ENCODE results near the gene MED25.

Gene MED25

GRCh38 chr19:49858088-49858985 lies 40.2 kb downstream of the MED25 start:
- DNase-seq (ENCODE audit: low read depth in 2 of 2) = no peak

GRCh38 chr19:49859682-49860335 lies 41.7 kb downstream of the MED25 start:
- DNase-seq (ENCODE audit: low read depth in 2 of 2) = no peak

DNA sequence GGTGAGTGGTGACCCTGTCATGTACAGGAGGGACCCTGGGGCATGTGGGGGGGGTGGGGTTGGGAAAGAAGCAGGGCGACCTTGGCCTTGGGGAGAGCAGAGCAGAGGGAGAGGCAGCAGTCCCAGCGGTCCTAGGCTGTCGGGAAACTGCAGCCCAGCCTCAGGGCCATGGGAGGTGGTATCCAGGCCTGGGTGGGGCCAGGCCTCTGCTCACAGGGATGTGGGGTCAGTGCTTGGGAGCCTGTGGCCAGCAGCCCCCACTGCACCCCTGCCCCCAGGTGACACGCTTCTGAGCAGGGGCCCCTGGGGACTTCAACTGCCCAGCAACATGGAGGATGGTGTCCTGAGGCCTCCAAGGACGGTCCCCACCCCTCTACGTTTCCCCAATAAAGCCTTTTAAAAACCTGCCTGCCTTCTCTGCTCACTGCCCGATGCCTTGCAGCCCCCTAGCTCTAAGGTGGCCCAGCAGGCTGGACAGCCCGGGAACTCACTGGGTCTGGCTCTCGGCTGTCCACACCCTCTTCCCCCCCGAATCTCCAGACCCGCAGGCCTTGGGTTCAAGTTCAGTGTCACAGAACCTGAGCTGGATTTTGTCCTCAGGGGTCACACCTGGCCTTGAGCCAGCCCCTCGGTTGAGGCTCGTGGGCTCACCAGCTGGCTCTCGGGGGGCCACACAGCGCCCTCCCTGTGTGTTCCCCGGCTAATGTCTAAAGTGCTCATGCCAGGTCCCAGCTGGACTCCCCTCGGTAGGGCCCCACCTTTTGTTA lies 42.4 kb downstream of the MED25 start:
- no peak for DNase-seq (ENCODE audit: low read depth in 2 of 2)

- DNase-seq (ENCODE audit: low read depth in 2 of 2) = no peak
These were observed 43.0 kb downstream of the MED25 start for GRCh38 chr19:49861107-49861506.

GRCh38 chr19:49861541-49862378 lies 43.7 kb downstream of the MED25 start:
- DNase-seq (ENCODE audit: low read depth in 2 of 2) = no peak

DNA sequence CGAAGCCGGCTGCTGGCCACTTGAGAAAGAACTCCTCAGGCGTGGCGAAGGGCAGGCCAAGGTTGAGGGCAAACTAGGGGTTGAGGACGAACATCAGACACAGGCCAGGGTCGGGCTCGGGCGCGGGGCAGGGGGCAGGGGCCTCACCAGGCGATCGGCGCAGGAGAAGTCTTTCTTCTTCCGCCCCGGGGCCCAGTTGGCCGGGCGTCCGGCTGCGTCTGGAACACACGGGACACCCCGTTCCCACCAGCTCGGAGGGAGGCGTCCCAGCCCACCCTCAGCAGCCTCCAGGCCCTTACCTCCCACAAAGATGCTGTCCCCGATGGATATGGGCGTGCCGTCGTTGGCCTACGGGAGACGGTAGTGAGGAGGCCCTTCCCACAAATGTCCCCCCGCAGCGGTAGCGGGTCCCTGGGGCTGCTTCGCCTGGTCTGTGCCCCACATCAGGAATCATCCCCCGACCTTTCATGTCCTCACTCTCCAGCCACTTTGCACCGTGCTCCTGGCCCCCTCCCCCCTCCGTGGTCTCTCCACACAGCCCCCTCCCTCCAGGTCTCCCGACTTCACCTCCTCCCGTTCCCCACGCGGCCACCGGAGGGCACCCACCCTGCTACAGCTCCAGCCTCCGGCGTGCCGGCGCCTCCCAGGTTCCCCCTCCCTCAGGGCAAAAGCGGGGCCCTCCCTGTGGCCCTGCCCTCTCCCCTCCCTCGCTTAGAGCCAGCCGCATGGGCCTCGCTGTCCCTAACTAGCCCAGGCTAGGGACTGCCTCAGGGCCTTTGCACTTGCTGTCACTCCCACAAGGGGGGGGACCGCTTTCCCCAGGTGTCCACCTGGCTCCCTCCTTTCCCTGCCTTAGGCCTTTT lies 44.5 kb downstream of the MED25 start:
- DNase-seq (ENCODE audit: low read depth in 2 of 2) = no peak

DNA sequence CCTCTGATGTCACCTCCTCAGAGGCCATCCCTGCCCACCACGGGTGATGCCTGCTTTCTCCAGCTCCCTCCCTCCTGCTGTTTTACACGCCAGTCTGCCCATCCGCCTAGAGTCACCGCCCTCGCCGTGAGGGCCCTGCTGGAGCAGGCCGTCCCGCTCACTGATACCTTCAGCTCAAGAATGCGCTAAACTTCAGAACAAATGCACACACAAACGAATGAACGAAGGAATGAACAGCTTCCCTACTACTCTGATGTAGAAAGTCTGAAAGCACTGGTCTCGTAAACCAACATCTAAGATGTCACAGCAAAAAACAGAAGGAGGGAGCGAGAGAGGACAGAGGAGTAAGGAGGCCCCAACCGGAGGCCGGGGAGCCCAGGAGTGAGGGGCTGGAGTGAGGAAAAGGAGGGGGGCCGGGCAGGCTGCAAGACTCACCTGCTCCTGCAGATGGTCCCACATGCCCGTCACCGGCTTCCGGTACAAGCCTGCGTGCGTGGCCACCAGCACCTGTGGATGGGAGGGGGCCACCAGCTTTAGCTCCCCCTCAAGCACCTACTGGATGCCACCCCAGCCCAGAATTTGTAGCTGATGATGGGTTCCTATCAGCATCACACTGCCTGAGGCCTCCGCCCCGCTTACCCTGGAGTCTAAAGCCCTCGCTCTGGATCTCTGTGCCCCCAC lies 45.3 kb downstream of the MED25 start:
- DNase-seq (ENCODE audit: low read depth in 2 of 2) = no peak

- DNase-seq (ENCODE audit: low read depth in 2 of 2) = no peak
These were observed 45.8 kb downstream of the MED25 start for GRCh38 chr19:49863935-49864320.

- DNase-seq (ENCODE audit: low read depth in 2 of 2) = no peak
These were observed 46.8 kb downstream of the MED25 start for GRCh38 chr19:49864890-49865289.

DNA sequence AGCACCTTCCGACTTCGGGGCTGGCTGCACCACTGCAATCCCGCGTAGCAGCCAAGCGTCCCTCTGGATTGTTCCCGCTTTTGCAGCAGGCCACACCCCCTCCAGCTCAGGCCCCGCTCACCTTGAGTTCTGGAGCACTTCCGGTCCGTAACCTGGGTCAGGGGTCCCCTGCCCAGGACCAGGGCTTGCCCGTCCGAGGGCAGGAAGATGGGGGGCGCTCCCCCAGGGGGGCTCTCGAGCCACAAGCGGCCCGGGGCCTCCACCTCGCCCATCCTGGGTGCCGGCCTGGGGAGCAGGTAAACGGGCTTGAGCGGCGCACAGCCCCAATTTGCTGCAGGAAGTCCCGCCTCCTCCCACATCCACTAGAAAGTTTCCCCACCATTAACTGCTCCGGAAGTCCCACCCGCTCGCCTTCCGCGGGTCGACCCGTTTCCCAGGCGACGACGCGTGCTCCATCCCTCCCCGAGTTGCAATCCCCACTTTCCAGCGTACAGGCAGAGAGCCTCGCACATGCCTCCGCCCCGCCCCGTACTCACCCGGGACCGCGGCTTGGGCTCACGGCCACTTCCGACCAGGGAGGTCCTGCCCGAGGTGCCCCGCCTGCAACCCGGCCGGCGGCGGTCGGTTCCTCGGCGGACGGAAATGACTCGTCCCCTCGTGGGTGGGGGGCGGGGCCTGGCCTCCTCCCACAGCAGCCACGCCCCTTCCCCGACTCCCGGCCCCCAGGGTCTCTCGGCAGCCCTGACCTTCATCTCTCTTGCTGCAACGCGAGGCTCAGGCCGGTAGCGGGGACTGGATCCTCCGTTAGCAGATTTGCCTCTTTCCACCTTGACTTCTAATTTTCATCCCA lies 49.1 kb downstream of the MED25 start, which contains the start of gene PNKP:
Gene PNKP, minus strand, starts transcription at position 644 of the 850 bp plus-strand sequence. Its CDS starts 372 bp downstream, at position 272.
- DNase-seq (ENCODE audit: low read depth in 2 of 2) = peak; percentile 87 to 88

DNA sequence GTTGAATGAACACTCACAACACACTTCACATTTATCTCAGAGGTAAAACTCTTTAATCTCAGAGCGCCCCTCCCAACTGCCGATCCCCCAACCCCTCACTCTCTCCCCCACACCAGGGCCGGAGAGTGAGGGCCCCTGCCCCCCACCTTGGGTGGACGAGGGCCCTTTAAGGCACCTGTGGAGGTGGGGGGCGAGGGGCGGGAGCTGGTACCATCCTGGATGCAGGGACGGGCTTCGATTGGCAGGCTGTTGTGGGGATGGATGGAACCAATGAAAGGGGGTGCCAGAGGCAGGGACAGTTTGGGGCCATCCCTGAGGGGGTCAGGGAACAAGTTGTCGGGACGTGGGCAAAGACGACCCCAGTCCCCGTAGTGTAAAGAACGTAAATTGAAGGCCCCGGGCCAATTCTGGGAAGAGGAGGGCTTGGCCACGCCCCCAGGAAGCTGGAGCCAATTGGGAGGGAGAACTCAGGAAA lies 51.0 kb downstream of the MED25 start:
- DNase-seq (ENCODE audit: low read depth in 2 of 2) = no peak

- DNase-seq (ENCODE audit: low read depth in 2 of 2) = peak; percentile 83 to 86
These were observed 51.6 kb downstream of the MED25 start for GRCh38 chr19:49869484-49870308.

DNA sequence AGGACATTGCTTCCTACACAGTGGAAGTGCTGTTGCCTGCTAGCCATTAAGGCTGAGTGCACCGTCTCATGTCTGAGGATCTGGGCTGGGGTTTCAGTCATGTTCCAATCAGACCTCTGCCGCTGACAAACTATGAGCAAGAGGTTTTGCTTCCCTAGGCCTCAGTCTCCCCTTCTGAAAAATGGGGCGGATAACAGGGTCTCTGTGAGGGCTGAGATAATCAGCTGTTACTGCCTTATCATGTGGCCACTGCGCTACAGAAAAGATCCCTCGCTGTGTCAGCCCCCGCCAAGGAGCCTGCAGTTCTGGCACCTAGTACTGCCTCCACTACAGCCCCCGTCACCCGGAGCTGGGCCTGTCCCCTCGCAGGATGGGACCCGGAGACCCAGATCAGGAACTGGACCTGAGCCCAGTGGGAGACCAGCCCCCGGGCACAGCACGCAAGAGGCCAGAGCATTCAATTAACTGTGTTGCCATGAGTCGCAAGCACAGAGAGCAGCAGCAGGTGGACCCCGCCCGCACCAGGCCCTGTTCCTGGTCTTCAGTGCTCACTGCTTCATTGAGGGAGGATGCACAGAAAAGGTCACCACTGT lies 52.3 kb downstream of the MED25 start:
- no peak for DNase-seq (ENCODE audit: low read depth in 2 of 2)

- DNase-seq (ENCODE audit: low read depth in 2 of 2) = no peak
These were observed 53.4 kb downstream of the MED25 start for GRCh38 chr19:49871349-49871985.

DNA sequence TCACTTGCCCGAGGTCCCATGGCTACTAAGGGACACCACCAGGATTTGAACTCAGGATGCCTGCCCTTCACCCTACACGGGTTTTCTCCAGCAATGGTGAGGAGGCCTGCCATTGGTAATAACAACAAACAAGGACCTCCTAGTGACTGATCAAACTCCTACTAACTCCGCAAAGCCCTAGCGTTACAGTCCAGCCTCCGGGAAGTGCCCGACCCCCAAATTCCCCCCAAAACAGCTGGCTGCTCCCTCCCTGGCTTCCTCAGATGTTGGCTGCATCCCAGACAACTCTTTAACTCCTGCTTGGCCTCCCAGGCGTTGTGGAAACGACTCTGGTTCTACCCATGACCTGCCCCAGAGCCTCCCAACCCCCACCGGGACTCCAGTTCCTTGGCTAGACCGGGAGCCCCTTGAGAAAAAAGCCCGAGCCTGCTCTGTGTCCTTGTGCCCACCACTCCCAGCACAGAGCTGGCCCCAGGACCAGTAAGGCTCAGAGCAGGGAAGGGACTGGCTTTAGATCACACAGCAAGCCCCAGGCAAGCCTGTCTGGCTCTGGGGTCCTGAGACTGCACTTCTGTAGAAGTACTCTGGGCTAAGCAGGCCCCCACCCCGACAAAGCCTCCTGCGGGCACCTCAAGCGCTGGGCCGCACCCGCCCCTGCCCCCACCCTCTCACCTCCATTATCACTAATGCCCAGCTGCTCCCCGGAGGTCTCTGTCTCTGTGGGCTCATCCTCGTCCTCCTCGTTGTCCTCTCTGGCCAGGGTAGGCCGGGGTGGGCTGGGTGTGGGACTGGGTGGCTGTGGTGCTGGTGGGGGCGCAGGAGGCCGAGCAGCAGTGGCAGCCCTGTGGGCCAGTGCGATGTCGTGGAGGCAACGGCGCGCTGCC lies 54.4 kb downstream of the MED25 start:
- no peak for DNase-seq (ENCODE audit: low read depth in 2 of 2)

GRCh38 chr19:49873129-49873521 lies 55.0 kb downstream of the MED25 start:
- no peak for DNase-seq (ENCODE audit: low read depth in 2 of 2)
